NCI-H2196 treated with DMSO at 0.1 percent for 48 hours (cell line): ENCODE measurements around the gene CXCR6.

Source experiments
- DNase-seq: peaks from one replicate; lab custom pipeline; 2025; ENCODE audit not compliant: unreplicated experiment; lab: John Stamatoyannopoulos, UW

The CXCR6 gene

GRCh38 chr3:45966950-45967640 lies 23.8 kb downstream of the CXCR6 start:
- DNase-seq = no peak

GRCh38 chr3:45967724-45968123 lies 24.5 kb downstream of the CXCR6 start:
- DNase-seq = no peak

- no peak for DNase-seq
These were observed 24.9 kb downstream of the CXCR6 start for GRCh38 chr3:45968149-45968548.

GRCh38 chr3:45968706-45969105 lies 25.4 kb downstream of the CXCR6 start:
- DNase-seq = no peak

- no peak for DNase-seq
These were observed 25.9 kb downstream of the CXCR6 start for GRCh38 chr3:45969116-45969515.

- no peak for DNase-seq
These were observed 26.7 kb downstream of the CXCR6 start for GRCh38 chr3:45969953-45970352.

GRCh38 chr3:45972534-45973402 lies 29.5 kb downstream of the CXCR6 start:
- DNase-seq = no peak

- no peak for DNase-seq
These were observed 31.4 kb downstream of the CXCR6 start for GRCh38 chr3:45974686-45975085.

GRCh38 chr3:45975686-45976085 lies 32.4 kb downstream of the CXCR6 start:
- no peak for DNase-seq

- no peak for DNase-seq
These were observed 33.2 kb downstream of the CXCR6 start for GRCh38 chr3:45976191-45977091.

- peak; percentile 14 for DNase-seq
These were observed 34.9 kb downstream of the CXCR6 start for GRCh38 chr3:45978006-45978761.

- no peak for DNase-seq
These were observed 36.1 kb downstream of the CXCR6 start for GRCh38 chr3:45979378-45979777.

GRCh38 chr3:45980229-45980813 lies 37.1 kb downstream of the CXCR6 start:
- DNase-seq = no peak

- DNase-seq = no peak
These were observed 37.6 kb downstream of the CXCR6 start for GRCh38 chr3:45980819-45981218.

- no peak for DNase-seq
These were observed 38.2 kb downstream of the CXCR6 start for GRCh38 chr3:45981346-45982074.

- no peak for DNase-seq
These were observed 40.5 kb downstream of the CXCR6 start for GRCh38 chr3:45983770-45984169.

- DNase-seq = no peak
These were observed 41.4 kb downstream of the CXCR6 start for GRCh38 chr3:45984331-45985312.

GRCh38 chr3:45985532-45986302 lies 42.5 kb downstream of the CXCR6 start:
- DNase-seq = no peak
